IPS-NIHi7 (cell line): ENCODE data around the gene HOMER3.
A peak's percentile ranks its signal among the peaks of the same experiment; 100 is the strongest.

Source experiments
- DNase-seq: peaks from one replicate; pipeline ENCODE4 v3.0.0; 2012; ENCODE audit warnings: mixed read lengths; ENCODE audit errors: extremely low spot score

The HOMER3 gene

DNA sequence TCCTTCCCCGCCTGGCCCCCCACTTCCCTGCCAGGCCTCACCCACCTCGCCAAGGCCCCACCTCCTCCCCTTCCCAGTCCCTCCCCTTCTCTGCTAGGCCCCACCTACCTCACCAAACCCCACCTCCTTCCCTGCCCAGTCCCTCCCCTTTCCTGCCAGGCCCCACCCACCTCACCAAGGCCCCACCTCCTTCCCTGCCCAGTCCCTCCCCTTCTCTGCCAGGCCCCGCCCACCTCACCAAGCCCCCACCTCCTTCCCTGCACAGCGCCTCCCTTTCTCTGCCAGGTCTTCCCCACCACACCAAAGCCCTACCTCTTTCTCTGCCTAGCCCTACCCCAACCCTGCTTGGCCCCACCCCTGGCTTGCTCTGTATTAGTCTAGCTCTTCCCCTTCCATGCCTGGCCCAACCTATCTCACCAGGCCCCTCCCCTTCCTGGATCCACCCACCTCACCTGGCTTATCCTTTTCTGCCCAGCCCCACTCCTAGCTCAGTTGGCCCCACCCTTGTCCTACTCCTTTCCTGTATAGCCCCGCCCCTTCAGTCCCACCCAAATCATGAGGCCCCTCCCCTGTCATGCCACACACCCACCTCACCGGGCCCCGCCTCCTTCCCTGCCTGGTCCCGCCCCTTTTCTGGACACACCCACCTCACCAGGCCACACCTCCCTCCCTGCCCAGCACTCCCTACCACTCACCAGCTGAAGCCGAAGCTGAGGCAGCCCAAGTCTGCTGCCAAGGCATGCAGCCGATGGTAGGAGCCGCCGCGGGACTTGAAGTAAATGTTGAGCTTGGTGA lies 61.2 kb downstream of the HOMER3 start:
- DNase-seq, result peak; percentile 80
